ENCODE results near the gene INPP5E. TPM values are rescaled to one million over a fixed set of nuclear protein-coding genes. Genes with fewer than 3 reads are reported as not detected.

Gene INPP5E
- total RNA-seq, 1 donor from 2014 or later, result 4.7 TPM

DNA sequence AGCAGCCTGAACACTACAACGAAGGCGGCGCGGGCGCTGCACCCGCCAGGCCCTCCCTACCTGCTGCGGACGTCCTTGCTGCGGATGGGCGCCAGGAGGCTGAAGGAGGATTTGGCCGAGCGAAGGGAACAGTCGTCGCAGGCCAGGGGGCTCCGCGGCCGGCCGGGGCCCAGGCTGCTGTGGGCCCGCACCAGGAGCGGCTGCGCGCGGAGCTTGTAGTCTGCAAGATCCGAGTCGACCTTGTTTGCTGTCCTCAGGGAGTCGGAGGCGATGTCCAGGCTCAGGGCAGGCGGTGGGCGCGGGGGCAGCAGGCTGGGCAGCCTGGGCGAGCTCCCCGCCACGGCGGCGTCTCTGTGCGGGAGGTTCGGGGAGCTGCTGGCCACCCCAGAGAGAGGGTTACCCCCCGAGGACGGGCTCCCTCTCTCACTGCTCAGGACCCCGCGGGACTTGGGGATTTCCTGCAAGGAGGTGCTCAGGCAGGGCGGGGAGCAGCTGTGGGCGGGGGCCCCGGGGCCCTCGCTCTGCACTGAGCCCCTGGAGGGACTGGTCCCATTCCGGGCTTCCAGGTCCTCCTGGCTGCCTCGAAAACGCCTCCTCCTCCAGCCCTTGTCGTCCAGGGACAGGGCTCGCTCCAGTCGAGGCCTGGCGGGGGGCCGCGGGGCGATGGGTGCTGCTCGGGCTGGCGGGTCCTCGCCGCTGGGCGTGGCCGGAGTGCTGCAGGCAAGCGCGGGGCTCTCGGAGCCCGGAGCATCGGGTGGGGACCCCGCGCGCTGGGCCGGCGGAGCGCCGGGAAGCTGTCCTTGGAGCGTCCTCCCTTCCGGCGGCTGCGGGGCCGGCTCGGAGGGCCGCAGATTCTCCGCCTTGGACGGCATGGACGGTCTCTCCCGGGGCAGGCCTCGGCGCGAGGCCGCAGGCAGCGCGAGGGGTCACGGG is 831 bp downstream of the INPP5E start:
- Histone ChIP-seq H3K9ac (ENCODE audit: low read depth in 1 of 3, low read length in 3 of 3) (peak overlapping the region; percentile 75 to 86 (median 76)), H3K9me3 (ENCODE audit: control insufficient read depth in 3 of 3, low read length in 3 of 3) (no peaks in the 10 kb centered on the region), H3K27ac (ENCODE audit: low read depth, low read length) (no peak overlapping the region), H3K36me3 (ENCODE audit: control insufficient read depth in 3 of 3, insufficient read depth in 3 of 3, low read length in 3 of 3) (peaks cover 29 to 38% (median 31%) of the 10 kb centered on the region in 3 donors), H3K4me3 (ENCODE audit: low read length in 3 of 3) (peak overlapping the region; percentile 74 to 80 (median 79)), H3K27me3 (ENCODE audit: control insufficient read depth in 3 of 3, insufficient read depth in 3 of 3, low read length in 3 of 3) (no peaks in the 10 kb centered on the region), H3K4me1 (ENCODE audit: control insufficient read depth in 3 of 3, insufficient read depth in 3 of 3, low read length in 3 of 3) (peaks cover 19 to 36% (median 30%) of the 10 kb centered on the region in 3 donors)

DNA sequence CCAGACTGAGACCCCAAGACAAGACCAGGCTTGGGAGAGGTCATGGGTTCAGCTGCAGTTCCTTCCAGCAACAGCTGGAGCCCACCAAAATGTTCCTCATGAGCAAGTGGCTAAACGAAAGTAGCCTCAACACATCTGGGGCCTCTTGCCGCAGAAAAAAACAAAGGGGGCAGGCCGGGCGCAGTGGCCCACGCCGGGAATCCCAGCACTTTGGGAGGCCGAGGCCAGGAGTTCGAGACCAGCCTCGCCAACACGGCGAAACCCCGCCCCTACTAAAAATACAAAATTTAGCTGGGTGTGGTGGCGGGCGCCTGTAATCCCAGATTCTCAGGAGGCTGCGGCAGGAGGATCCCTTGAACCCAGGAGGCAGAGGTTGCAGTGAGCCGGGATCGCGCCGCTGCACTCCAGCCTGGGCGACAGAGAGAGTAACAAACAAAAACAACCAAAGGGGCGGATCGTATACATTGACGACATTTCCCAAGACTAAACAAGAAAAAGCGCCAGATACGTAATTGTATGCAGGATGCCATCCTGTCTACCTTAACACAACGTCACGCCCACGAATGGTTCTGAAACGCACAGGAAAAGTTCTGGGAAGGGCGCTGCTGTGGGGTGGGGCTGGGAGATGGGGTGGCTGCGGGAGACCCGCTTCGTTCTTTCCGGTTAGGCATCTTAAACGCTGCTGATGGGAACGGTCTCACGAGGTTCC is 1.7 kb downstream of the INPP5E start:
- Histone ChIP-seq H3K4me3 (ENCODE audit: low read length in 3 of 3) (peak overlapping the region; percentile 74 to 80 (median 79)), H3K36me3 (ENCODE audit: control insufficient read depth in 3 of 3, insufficient read depth in 3 of 3, low read length in 3 of 3) (peaks cover 21 to 34% (median 24%) of the 10 kb centered on the region in 3 donors), H3K9ac (ENCODE audit: low read depth in 1 of 3, low read length in 3 of 3) (peak overlapping the region; percentile 75 to 86 (median 76))

GRCh38 chr9:136437430-136437829 is 2.2 kb downstream of the INPP5E start:
- H3K4me1 ChIP-seq (ENCODE audit: control insufficient read depth in 3 of 3, insufficient read depth in 3 of 3, low read length in 3 of 3), result peaks cover 19 to 36% (median 30%) of the 10 kb centered on the region in 3 donors
- H3K4me3 ChIP-seq (ENCODE audit: low read length in 3 of 3), result peak overlapping the region; percentile 43 to 80 (median 54)
- H3K9ac ChIP-seq (ENCODE audit: low read depth in 1 of 3, low read length in 3 of 3), result peak overlapping the region; percentile 70 to 86 (median 75)
- no peak overlapping the region for H3K27ac ChIP-seq (ENCODE audit: low read depth, low read length)
- no peaks in the 10 kb centered on the region for H3K27me3 ChIP-seq (ENCODE audit: control insufficient read depth in 3 of 3, insufficient read depth in 3 of 3, low read length in 3 of 3)
- H3K9me3 ChIP-seq (ENCODE audit: control insufficient read depth in 3 of 3, low read length in 3 of 3), result no peaks in the 10 kb centered on the region
- peaks cover 15 to 31% (median 22%) of the 10 kb centered on the region in 3 donors for H3K36me3 ChIP-seq (ENCODE audit: control insufficient read depth in 3 of 3, insufficient read depth in 3 of 3, low read length in 3 of 3)

More for the DNA sequence above, 1.7 kb downstream of the INPP5E start:
- Histone ChIP-seq H3K27me3 (ENCODE audit: control insufficient read depth in 3 of 3, insufficient read depth in 3 of 3, low read length in 3 of 3) (no peaks in the 10 kb centered on the region), H3K27ac (ENCODE audit: low read depth, low read length) (no peak overlapping the region), H3K9me3 (ENCODE audit: control insufficient read depth in 3 of 3, low read length in 3 of 3) (no peaks in the 10 kb centered on the region), H3K4me1 (ENCODE audit: control insufficient read depth in 3 of 3, insufficient read depth in 3 of 3, low read length in 3 of 3) (peaks cover 19 to 36% (median 30%) of the 10 kb centered on the region in 3 donors)

- H3K4me3 ChIP-seq (ENCODE audit: low read length in 3 of 3), result no peak overlapping the region
- H3K36me3 ChIP-seq (ENCODE audit: control insufficient read depth in 3 of 3, insufficient read depth in 3 of 3, low read length in 3 of 3), result peaks cover 6 to 23% (median 12%) of the 10 kb centered on the region in 3 donors
- no peak overlapping the region for H3K27ac ChIP-seq (ENCODE audit: low read depth, low read length)
- peaks cover 19 to 36% (median 30%) of the 10 kb centered on the region in 3 donors for H3K4me1 ChIP-seq (ENCODE audit: control insufficient read depth in 3 of 3, insufficient read depth in 3 of 3, low read length in 3 of 3)
- no peak overlapping the region for H3K9ac ChIP-seq (ENCODE audit: low read depth in 1 of 3, low read length in 3 of 3)
- H3K9me3 ChIP-seq (ENCODE audit: control insufficient read depth in 3 of 3, low read length in 3 of 3), result no peaks in the 10 kb centered on the region
- H3K27me3 ChIP-seq (ENCODE audit: control insufficient read depth in 3 of 3, insufficient read depth in 3 of 3, low read length in 3 of 3), result no peaks in the 10 kb centered on the region
Observed at GRCh38 chr9:136436055-136436634, 3.5 kb downstream of the INPP5E start.

GRCh38 chr9:136434580-136435169 is 5.0 kb downstream of the INPP5E start:
- H3K36me3 ChIP-seq (ENCODE audit: control insufficient read depth in 3 of 3, insufficient read depth in 3 of 3, low read length in 3 of 3), result peaks cover 11 to 28% (median 21%) of the 10 kb centered on the region in 3 donors
- no peak overlapping the region for H3K9ac ChIP-seq (ENCODE audit: low read depth in 1 of 3, low read length in 3 of 3)
- no peaks in the 10 kb centered on the region for H3K27me3 ChIP-seq (ENCODE audit: control insufficient read depth in 3 of 3, insufficient read depth in 3 of 3, low read length in 3 of 3)
- no peak overlapping the region for H3K4me3 ChIP-seq (ENCODE audit: low read length in 3 of 3)
- no peaks in the 10 kb centered on the region for H3K9me3 ChIP-seq (ENCODE audit: control insufficient read depth in 3 of 3, low read length in 3 of 3)
- peaks cover 15 to 28% (median 22%) of the 10 kb centered on the region in 3 donors for H3K4me1 ChIP-seq (ENCODE audit: control insufficient read depth in 3 of 3, insufficient read depth in 3 of 3, low read length in 3 of 3)
- H3K27ac ChIP-seq (ENCODE audit: low read depth, low read length), result no peak overlapping the region

GRCh38 chr9:136433849-136434579 is 5.6 kb downstream of the INPP5E start:
- no peaks in the 10 kb centered on the region for H3K27me3 ChIP-seq (ENCODE audit: control insufficient read depth in 3 of 3, insufficient read depth in 3 of 3, low read length in 3 of 3)
- H3K9ac ChIP-seq (ENCODE audit: low read depth in 1 of 3, low read length in 3 of 3), result no peak overlapping the region
- H3K36me3 ChIP-seq (ENCODE audit: control insufficient read depth in 3 of 3, insufficient read depth in 3 of 3, low read length in 3 of 3), result peaks cover 15 to 34% (median 26%) of the 10 kb centered on the region in 3 donors
- no peak overlapping the region for H3K27ac ChIP-seq (ENCODE audit: low read depth, low read length)
- no peaks in the 10 kb centered on the region for H3K9me3 ChIP-seq (ENCODE audit: control insufficient read depth in 3 of 3, low read length in 3 of 3)
- peaks cover 15 to 25% (median 22%) of the 10 kb centered on the region in 3 donors for H3K4me1 ChIP-seq (ENCODE audit: control insufficient read depth in 3 of 3, insufficient read depth in 3 of 3, low read length in 3 of 3)
- H3K4me3 ChIP-seq (ENCODE audit: low read length in 3 of 3), result no peak overlapping the region

DNA sequence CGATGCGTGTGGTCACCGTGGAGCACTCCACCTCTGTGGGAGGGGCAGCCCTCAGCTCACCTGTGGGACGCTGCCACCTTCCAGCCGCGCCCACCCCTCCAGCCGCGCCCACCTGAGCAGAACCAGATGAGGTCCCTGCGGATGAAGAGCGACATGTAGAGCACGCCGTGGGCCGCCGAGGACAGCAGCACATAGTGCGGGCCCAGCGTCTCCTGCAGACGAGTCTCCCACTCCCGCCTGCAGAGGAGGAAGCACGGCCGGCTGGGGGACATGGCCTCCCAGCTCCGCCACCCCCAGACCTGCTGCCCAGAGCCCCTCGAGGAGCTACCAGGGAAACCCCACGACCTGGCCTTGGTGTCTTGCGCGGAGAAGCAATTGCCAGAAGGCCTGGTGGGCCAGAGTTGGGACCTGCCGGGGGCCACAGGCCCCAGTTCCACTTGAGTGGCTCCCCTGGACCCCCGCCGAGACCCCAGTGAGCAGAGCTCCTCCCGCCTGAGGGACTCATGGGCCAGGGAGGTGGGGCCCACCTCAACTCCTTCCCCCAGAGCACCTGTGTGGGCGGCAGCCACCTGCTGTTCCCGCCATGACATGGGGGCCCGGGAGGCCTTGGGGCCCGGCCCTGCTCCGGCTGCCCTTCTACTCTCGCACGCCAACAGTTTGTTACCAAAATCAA is 6.5 kb downstream of the INPP5E start:
- Histone ChIP-seq H3K27ac (ENCODE audit: low read depth, low read length) (no peak overlapping the region), H3K4me3 (ENCODE audit: low read length in 3 of 3) (no peak overlapping the region), H3K27me3 (ENCODE audit: control insufficient read depth in 3 of 3, insufficient read depth in 3 of 3, low read length in 3 of 3) (no peaks in the 10 kb centered on the region), H3K4me1 (ENCODE audit: control insufficient read depth in 3 of 3, insufficient read depth in 3 of 3, low read length in 3 of 3) (peaks cover 13 to 17% (median 15%) of the 10 kb centered on the region in 3 donors), H3K9me3 (ENCODE audit: control insufficient read depth in 3 of 3, low read length in 3 of 3) (no peaks in the 10 kb centered on the region), H3K36me3 (ENCODE audit: control insufficient read depth in 3 of 3, insufficient read depth in 3 of 3, low read length in 3 of 3) (peaks cover 19 to 37% (median 30%) of the 10 kb centered on the region in 3 donors), H3K9ac (ENCODE audit: low read depth in 1 of 3, low read length in 3 of 3) (no peak overlapping the region)

DNA sequence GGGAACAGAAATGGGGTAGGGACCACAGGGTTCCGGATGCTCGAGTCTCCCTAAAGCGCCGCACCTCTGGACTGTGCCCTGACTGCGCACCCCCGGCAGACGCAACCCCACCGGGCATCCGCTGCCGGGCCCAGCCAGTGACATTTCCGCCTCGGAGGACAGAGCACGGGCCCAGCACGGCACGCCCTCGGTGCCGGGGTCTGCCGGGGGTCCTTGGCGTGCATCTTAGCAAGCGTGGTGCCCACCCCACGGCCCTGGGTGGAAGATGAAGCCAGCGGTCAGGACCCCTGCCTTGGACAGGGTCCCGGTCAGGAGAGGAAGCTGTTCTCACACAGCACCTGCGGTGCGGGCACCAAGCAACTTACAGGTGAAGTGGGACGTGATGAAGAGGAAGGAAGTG is 7.1 kb downstream of the INPP5E start:
- Histone ChIP-seq H3K9ac (ENCODE audit: low read depth in 1 of 3, low read length in 3 of 3) (no peak overlapping the region), H3K36me3 (ENCODE audit: control insufficient read depth in 3 of 3, insufficient read depth in 3 of 3, low read length in 3 of 3) (peaks cover 19 to 37% (median 30%) of the 10 kb centered on the region in 3 donors), H3K27me3 (ENCODE audit: control insufficient read depth in 3 of 3, insufficient read depth in 3 of 3, low read length in 3 of 3) (no peaks in the 10 kb centered on the region), H3K4me1 (ENCODE audit: control insufficient read depth in 3 of 3, insufficient read depth in 3 of 3, low read length in 3 of 3) (peaks cover 7 to 11% (median 9%) of the 10 kb centered on the region in 3 donors), H3K27ac (ENCODE audit: low read depth, low read length) (no peak overlapping the region), H3K9me3 (ENCODE audit: control insufficient read depth in 3 of 3, low read length in 3 of 3) (no peaks in the 10 kb centered on the region), H3K4me3 (ENCODE audit: low read length in 3 of 3) (no peak overlapping the region)
